Adipose tissue (tissue), 3 donors: ENCODE data around the gene TNS1. TPM values are rescaled to one million over a fixed set of nuclear protein-coding genes. Genes with fewer than 3 reads are reported as not detected.
"Not testable (repeated sequence)": the region's sequence is repeated elsewhere in the genome, so short reads cannot be mapped to it uniquely, and the experiment has no call there.

Experiments
- H3K27ac ChIP-seq: one replicate; pipeline ENCODE4 v1.5.1; 2013; ENCODE audit warnings: low read depth, low read length
- WGBS, 3 donors: extraction: QIAGEN DNeasy Blood & Tissue Kit; methylation state at CpG; one replicate each; pipeline ENCODE4 v1.1.7; 2013; 5-methylcytosine and 5-hydroxymethylcytosine counted together
- polyA plus RNA-seq, 3 donors: library from polyadenylated mRNA; stranded (reverse); fragments of 200-250 nt; gene quantifications; one replicate each; pipeline ENCODE4 v1.2.3, GENCODE V29; 2013
- donor health status: healthy with polysubstance abuse.
- donor health status: Bipolar disorder and iron deficiency.
- donor health status: healthy.

TNS1 gene
- polyA plus RNA-seq, 3 donors, result 39.8 to 245 (median 171) TPM

- H3K27ac ChIP-seq, result no peak overlapping the region
- WGBS, 3 donors, result 82 to 94% (median 86%) methylated on average over 4 of the region's 4 CpGs
Observed at GRCh38 chr2:217826991-217827390, 175.8 kb downstream of the TNS1 start.

- 66 to 75% (median 70%) methylated on average over 6 of the region's 6 CpGs for WGBS, 3 donors
- H3K27ac ChIP-seq, result no peak overlapping the region
Observed at GRCh38 chr2:217826520-217826919, 176.3 kb downstream of the TNS1 start.

- H3K27ac ChIP-seq, result no peak overlapping the region
- WGBS, 3 donors, result 87 to 93% (median 89%) methylated on average over 8 of the region's 8 CpGs
Observed at GRCh38 chr2:217825469-217826235, 177.1 kb downstream of the TNS1 start.

GRCh38 chr2:217824223-217824622 is 178.6 kb downstream of the TNS1 start:
- WGBS, 3 donors, result 81 to 93% (median 92%) methylated on average over 4 of the region's 4 CpGs

GRCh38 chr2:217823626-217824025 is 179.2 kb downstream of the TNS1 start:
- WGBS, 3 donors, result 87 to 92% (median 89%) methylated on average over 6 of the region's 6 CpGs
- no peak overlapping the region for H3K27ac ChIP-seq

More at GRCh38 chr2:217824223-217824622, 178.6 kb downstream of the TNS1 start:
- H3K27ac ChIP-seq, result no peak overlapping the region

- H3K27ac ChIP-seq, result no peak overlapping the region
- 54 to 80% (median 77%) methylated on average over 14 of the region's 14 CpGs for WGBS, 3 donors
Observed at GRCh38 chr2:217822296-217823252, 180.2 kb downstream of the TNS1 start.

GRCh38 chr2:217821536-217822147 is 181.2 kb downstream of the TNS1 start:
- WGBS, 3 donors, result 89 to 94% (median 90%) methylated on average over 9 to 12 of the region's 12 CpGs

GRCh38 chr2:217820904-217821303 is 181.9 kb downstream of the TNS1 start:
- 91 to 95% (median 95%) methylated on average over 4 of the region's 4 CpGs for WGBS, 3 donors
- no peak overlapping the region for H3K27ac ChIP-seq

More at GRCh38 chr2:217821536-217822147, 181.2 kb downstream of the TNS1 start:
- H3K27ac ChIP-seq, result no peak overlapping the region

- no peak overlapping the region for H3K27ac ChIP-seq
- WGBS, 3 donors, result 68 to 86% (median 79%) methylated on average over 6 to 7 of the region's 7 CpGs
Observed at GRCh38 chr2:217820091-217820819, 182.5 kb downstream of the TNS1 start.

- WGBS, 3 donors, result 85 to 93% (median 91%) methylated on average over 19 of the region's 19 CpGs
- no peak overlapping the region for H3K27ac ChIP-seq
Observed at GRCh38 chr2:217818293-217818850, 184.4 kb downstream of the TNS1 start.

- 88 to 95% (median 91%) methylated on average over 25 to 26 of the region's 26 CpGs for WGBS, 3 donors
- no peak overlapping the region for H3K27ac ChIP-seq
Observed at GRCh38 chr2:217817466-217818292, 185.1 kb downstream of the TNS1 start.

GRCh38 chr2:217816396-217816869 is 186.4 kb downstream of the TNS1 start:
- no peak overlapping the region for H3K27ac ChIP-seq
- WGBS, 3 donors, result 15 to 55% (median 17%) methylated on average over 11 of the region's 11 CpGs

- WGBS, 3 donors, result 48 to 95% (median 93%) methylated on average over 6 of the region's 6 CpGs
- no peak overlapping the region for H3K27ac ChIP-seq
Observed at GRCh38 chr2:217813828-217814227, 189.0 kb downstream of the TNS1 start.

- 88 to 90% (median 88%) methylated on average over 6 of the region's 6 CpGs for WGBS, 3 donors
- H3K27ac ChIP-seq, result no peak overlapping the region
Observed at GRCh38 chr2:217812170-217812569, 190.6 kb downstream of the TNS1 start.

GRCh38 chr2:217810260-217810659 is 192.5 kb downstream of the TNS1 start:
- WGBS, 3 donors, result 79 to 94% (median 88%) methylated on average over 7 of the region's 7 CpGs
- no peak overlapping the region for H3K27ac ChIP-seq

- no peak overlapping the region for H3K27ac ChIP-seq
- 85 to 97% (median 95%) methylated on average over 7 of the region's 7 CpGs for WGBS, 3 donors
Observed at GRCh38 chr2:217809736-217810135, 193.1 kb downstream of the TNS1 start.

GRCh38 chr2:217808967-217809366 is 193.8 kb downstream of the TNS1 start:
- not testable (repeated sequence) for H3K27ac ChIP-seq
- 79 to 98% (median 82%) methylated on average over 3 of the region's 3 CpGs for WGBS, 3 donors
